ENCODE results near the gene BCKDHA.
"Not testable (repeated sequence)": the region's sequence is repeated elsewhere in the genome, so short reads cannot be mapped to it uniquely, and the experiment has no call there.

The BCKDHA gene

GRCh38 chr19:41428481-41428859, 30.9 kb downstream of the BCKDHA start:
- DNase-seq (ENCODE audit: low read depth) = no peak
- TF ChIP-seq CTCF (IDR thresholded peaks at IDR 0.05; ENCODE audit: low read depth, low read length) (no peak), MAX (IDR thresholded peaks at IDR 0.05; ENCODE audit: low read depth, low read length) (no peak), MYC (IDR thresholded peaks at IDR 0.05; ENCODE audit: low read depth, low read length) (no peak), POLR2A (IDR thresholded peaks at IDR 0.05; ENCODE audit: extremely low read depth, insufficient read length) (no peak)
- H3K4me3 ChIP-seq (ENCODE audit: low read depth, low read length) = peak overlapping the region; percentile 38

GRCh38 chr19:41430922-41431321, 33.3 kb downstream of the BCKDHA start:
- H3K4me3 ChIP-seq (ENCODE audit: low read depth, low read length) = no peak overlapping the region
- no peak for DNase-seq (ENCODE audit: low read depth)
- no peak for TF ChIP-seq CTCF (IDR thresholded peaks at IDR 0.05; ENCODE audit: low read depth, low read length)
- TF ChIP-seq POLR2A (IDR thresholded peaks at IDR 0.05; ENCODE audit: extremely low read depth, insufficient read length) = no peak
- TF ChIP-seq MYC (IDR thresholded peaks at IDR 0.05; ENCODE audit: low read depth, low read length) = no peak
- TF ChIP-seq MAX (IDR thresholded peaks at IDR 0.05; ENCODE audit: low read depth, low read length) = no peak

- peak; percentile 70 for DNase-seq (ENCODE audit: low read depth)
- TF ChIP-seq MYC (IDR thresholded peaks at IDR 0.05; ENCODE audit: low read depth, low read length) (no peak; the same call in 1 of the 2 replicates), MAX (IDR thresholded peaks at IDR 0.05; ENCODE audit: low read depth, low read length) (peak; percentile 35; the same call in 1 of the 2 replicates), CTCF (IDR thresholded peaks at IDR 0.05; ENCODE audit: low read depth, low read length) (peak; percentile 29)
- H3K4me3 ChIP-seq (ENCODE audit: low read depth, low read length) = no peak overlapping the region
Observed at GRCh38 chr19:41431426-41432386, 34.1 kb downstream of the BCKDHA start.

GRCh38 chr19:41433171-41433570, 35.6 kb downstream of the BCKDHA start:
- no peak overlapping the region for H3K4me3 ChIP-seq (ENCODE audit: low read depth, low read length)
- TF ChIP-seq MAX (IDR thresholded peaks at IDR 0.05; ENCODE audit: low read depth, low read length) (no peak), MYC (IDR thresholded peaks at IDR 0.05; ENCODE audit: low read depth, low read length) (no peak), CTCF (IDR thresholded peaks at IDR 0.05; ENCODE audit: low read depth, low read length) (no peak), POLR2A (IDR thresholded peaks at IDR 0.05; ENCODE audit: extremely low read depth, insufficient read length) (no peak)
- no peak for DNase-seq (ENCODE audit: low read depth)

- DNase-seq (ENCODE audit: low read depth) = no peak
- H3K4me3 ChIP-seq (ENCODE audit: low read depth, low read length) = no peak overlapping the region
- TF ChIP-seq CTCF (IDR thresholded peaks at IDR 0.05; ENCODE audit: low read depth, low read length) (no peak), MYC (IDR thresholded peaks at IDR 0.05; ENCODE audit: low read depth, low read length) (no peak), MAX (IDR thresholded peaks at IDR 0.05; ENCODE audit: low read depth, low read length) (no peak), POLR2A (IDR thresholded peaks at IDR 0.05; ENCODE audit: extremely low read depth, insufficient read length) (no peak)
Observed at GRCh38 chr19:41434450-41434849, 36.8 kb downstream of the BCKDHA start.

GRCh38 chr19:41435376-41435775, 37.8 kb downstream of the BCKDHA start:
- not testable (repeated sequence) for DNase-seq (ENCODE audit: low read depth); H3K4me3 ChIP-seq (ENCODE audit: low read depth, low read length)
